Activated CD4-positive, alpha-beta T cell treated with anti-CD3 and anti-CD28 coated beads, Interleukin-2, Interleukin-4, amounts not matched to agents 100 ng/mL and 50 ng/mL, durations not matched to agents 16 hours and 8 hours (primary cell): ENCODE measurements around the gene FANK1.
"Not testable (repeated sequence)": the region's sequence is repeated elsewhere in the genome, so short reads cannot be mapped to it uniquely, and the experiment has no call there.

Experiments used
- DNase-seq: peaks from one replicate; pipeline ENCODE4 v3.0.0-alpha.2; 2020; ENCODE audit warnings: low spot score

Gene FANK1

DNA sequence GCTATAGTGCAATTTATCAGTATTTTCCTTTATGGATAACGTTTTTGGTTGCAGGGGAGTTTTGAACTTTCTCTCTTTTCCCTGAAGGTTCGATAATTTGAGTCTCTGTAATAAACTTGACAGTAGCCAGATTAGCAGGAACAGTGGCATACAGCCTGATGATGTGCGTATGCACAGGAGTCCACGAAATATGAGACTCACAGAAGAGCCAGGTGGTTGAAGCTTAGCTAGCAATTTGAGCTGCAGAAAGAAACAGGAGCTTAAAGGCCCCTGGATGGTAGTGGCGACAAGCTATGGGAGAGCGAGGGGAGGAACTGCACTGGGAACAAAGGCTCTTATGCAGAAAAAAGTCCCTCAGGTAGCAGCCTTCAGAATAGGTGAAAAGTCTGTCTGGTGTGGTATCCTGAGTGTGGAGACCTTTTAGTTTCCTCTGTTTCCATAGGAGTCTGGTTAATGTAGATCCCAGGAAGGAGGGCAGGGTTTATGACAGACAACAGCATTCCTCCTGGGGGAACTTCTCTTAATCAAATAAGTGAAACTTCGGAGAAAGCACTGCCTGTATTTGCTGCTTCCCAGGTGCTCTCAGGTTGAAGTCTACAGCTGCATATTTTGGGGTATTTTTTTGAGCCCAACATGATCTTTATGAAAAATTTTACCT lies 32.7 kb downstream of the FANK1 start:
- DNase-seq, result no peak

- no peak for DNase-seq
Observed at GRCh38 chr10:125929618-125930017, 33.3 kb downstream of the FANK1 start.

DNA sequence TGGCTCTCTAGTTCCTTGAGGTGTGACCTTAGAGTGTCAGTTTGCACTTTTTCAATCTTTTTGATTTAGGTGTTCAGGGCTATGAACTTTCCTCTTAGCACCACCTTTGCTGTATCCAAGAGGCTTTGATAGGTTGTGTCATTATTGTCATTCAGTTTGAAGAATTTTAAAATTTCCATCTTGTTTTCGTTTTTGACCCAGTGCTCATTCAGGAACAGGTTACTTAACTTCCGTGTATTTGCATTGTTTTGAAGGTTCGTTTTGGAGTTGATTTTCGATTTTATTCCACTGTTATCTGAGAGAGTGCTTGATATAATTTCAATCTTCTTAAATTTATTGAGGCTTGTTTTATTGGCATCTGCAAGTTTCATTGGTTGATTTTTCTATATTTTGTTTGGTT lies 37.3 kb downstream of the FANK1 start:
- DNase-seq, result no peak

DNA sequence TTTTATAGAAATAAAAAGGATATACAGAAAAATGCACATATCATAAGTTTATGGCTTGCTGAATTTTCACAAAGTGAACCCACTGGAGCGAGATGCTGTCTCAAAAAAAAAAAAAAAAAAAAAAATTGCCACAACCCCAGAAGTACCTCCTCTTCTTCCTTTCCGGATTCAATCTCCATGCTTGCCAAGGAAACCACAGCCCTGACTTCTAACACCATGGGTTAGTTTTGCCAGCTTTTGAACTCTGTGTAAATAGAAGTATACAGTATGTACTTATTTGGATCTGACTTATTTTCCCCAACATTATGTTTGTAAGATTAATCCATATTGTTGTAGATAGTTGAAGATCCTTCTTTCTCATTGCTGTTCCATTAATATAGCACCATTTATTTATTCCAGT lies 40.0 kb downstream of the FANK1 start:
- no peak for DNase-seq

DNA sequence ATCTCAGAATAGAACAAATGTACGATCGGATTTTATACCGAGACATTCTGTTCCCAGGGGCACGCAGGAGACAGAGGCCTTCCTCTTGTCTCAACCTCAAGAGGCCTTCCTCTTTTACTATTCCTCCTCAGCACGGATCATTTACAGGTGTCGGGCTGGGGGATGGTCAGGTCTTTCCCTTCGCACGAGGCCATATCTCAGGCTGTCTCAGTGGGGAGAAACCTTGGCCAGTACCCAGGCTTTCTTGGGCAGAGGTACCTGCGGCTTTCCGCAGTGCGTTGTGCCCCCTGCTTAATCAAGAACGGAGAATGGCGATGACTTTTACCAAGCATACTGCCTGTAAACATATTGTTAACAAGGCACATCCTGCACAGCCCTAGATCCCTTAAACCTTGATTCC lies 44.2 kb downstream of the FANK1 start:
- no peak for DNase-seq

GRCh38 chr10:125951290-125951689 lies 54.9 kb downstream of the FANK1 start:
- DNase-seq, result no peak

DNA sequence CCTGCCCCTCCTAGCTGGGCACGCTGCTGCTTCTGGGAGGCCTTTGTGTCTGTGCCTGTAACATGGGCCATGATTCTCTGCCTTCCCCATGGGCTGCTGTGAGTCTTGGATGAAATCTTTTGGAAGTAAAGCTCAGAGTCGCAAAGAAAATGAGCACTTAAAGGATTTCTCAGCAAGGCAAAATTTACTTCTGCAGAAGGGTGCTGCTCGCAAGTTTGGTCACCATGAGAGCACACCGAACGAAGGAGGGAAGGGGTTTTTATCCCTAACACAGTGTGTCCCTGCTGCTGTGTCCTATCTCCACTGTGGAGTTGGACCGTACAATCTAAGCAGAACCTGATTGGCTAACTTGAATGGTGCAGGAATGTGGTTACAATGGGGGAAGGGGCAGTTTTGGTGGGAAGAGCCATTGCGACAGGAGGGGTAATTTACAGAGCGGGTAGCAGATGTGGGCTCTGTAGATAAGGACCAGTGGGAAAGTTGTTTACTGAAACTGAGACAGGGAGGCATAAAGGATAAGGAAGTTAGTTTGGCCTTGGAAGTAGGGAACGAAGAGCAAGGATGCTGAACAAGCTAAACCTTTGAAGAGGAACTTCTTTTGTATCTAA lies 57.5 kb downstream of the FANK1 start:
- no peak for DNase-seq

GRCh38 chr10:125955766-125956165 lies 59.4 kb downstream of the FANK1 start:
- DNase-seq, result no peak

DNA sequence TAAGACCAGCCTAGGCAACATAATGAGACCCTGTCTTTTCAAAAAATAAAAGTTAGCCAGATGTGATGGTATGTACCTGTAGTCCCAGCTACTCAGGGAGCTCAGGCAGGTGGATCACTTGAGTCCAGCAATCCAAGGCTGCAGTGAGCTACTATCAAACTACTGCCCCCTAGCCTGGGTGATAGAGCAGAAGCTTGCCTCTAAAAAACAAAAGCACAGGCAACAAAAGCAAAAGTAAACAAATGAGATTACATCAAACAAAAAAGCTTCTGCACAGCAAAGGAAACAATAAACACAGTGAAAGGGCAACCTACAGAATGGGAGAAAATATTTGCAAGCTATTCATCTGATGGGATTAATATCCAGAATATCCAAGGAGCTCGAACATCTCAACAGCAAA lies 65.4 kb downstream of the FANK1 start:
- no peak for DNase-seq

GRCh38 chr10:125962200-125962599 lies 65.8 kb downstream of the FANK1 start:
- DNase-seq, result no peak

DNA sequence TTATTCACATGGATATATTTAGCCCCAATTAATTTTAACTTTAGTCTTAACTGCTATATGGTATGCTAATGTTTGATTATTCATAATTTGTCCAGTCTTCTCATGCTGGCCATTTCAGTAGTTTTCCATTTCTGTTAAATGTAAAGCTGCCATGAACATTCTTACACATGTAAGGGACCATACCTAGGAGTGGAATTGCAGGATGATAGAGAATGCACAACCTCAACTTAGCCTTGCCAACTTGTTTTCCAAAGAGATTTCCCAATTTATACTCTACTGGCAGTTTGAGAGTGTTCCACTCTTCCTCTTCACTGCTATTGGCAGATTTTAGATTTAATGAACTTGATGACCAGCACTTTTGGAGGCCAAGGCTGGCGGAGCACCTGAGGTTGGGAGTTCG lies 68.2 kb downstream of the FANK1 start:
- no peak for DNase-seq

DNA sequence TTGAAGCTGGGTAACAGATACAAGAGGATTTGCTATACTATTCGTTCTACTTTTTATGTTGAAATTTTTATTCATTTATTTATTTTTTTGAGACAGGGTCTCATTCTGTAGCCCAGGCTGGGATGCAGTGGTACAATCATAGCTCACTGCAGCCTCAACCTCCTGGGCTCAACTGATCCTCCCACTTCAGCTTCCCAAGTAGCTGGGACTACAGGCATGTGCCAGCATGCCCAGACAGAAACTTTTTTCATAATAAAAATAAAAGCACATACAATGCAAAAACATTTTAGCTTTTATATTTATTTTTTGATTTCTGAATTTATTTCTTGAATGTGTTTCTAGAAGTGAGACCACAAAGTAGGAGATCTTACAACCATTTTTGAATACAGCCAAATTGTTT lies 71.2 kb downstream of the FANK1 start:
- DNase-seq, result no peak

GRCh38 chr10:125970077-125970630 lies 73.8 kb downstream of the FANK1 start:
- not testable (repeated sequence) for DNase-seq

DNA sequence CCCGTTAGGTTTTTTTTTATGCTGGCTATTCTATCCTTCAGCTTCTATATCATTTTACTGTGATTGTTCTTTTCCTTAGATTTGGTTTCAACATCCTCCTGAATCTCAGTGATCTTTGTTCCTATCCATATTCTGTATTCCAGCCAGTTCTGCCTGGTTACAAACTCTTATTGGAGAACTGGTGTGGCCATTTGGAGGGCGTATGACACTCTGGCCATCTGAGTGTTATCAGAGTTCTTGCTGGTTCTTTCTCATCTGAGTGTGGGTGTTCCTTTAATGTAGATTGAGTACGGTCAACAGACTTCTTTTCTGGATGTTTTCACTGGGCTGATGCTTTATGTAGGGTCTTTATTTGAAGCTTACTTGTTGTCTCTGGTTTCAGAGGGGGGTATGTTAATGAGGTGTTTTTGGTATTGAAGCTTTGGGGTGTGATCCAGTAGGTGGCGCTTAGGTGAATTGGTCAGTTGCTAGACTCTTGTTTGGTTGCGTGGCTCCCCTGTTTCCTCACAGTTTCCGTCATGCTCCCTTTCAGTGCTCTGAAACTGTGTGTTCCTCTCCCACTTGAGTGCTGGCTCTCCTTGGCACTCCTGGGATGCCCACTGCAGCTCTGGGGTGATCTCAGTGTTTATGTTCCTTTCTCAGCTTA lies 80.7 kb downstream of the FANK1 start:
- no peak for DNase-seq

- no peak for DNase-seq
Observed at GRCh38 chr10:125979976-125980375, 83.6 kb downstream of the FANK1 start.

DNA sequence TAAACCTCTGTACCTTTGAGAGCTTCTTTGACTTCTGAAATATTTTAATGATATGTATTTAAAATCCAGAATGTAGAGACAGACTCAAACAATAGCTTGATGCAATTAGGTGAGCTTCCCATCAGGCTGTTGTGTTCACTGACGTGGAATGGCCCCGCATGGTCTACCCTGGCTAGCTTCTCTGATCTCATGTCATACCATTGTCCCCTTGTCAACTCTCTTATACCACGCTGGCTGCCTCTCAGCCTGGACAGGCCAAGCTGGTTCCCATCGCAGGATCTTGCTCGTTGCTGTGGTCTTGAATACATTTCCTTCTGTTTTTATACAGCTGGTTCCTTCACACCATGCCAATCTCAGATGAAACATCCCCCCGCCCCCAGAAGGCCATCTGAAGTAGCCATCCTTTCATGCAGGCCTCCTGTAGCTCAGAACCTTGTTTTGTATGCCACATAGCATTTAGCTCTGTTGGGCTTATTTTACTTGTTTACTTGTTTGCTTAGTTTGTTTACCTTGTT lies 84.2 kb downstream of the FANK1 start:
- no peak for DNase-seq

DNA sequence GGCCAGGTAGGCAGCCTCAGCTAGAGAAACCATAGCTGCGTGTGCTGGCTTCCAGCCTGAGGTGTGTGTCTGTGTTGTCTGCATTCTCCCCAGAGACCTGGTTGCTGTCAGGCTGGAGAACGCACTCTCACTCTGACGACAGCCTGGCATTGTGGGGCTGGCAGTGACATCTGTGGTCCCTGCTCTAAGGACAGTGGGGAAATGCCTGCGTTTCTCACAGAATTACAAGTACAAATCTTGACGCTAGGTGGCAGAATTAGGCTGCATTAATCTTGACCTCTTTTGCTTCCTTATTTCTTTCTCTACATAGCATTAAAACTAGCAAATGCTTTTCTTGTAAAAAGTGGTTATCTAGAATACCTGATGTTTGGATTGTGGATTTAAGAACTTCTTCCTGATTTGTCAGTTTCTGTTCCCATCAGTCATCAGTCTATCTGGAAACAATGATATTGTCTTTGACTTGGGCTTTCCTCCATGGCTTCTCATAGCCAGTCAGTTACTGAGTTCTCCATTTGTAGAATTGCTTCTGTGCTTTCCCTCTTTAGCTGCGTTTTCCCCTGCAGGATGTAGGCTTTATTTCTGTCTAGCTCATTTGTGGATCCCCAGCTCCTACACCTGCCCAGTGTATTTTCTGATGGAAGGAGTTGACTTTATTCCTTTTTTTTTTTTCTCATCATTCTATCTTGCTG lies 86.0 kb downstream of the FANK1 start:
- peak; percentile 53 for DNase-seq

- no peak for DNase-seq
Observed at GRCh38 chr10:125983161-125983560, 86.8 kb downstream of the FANK1 start.

DNA sequence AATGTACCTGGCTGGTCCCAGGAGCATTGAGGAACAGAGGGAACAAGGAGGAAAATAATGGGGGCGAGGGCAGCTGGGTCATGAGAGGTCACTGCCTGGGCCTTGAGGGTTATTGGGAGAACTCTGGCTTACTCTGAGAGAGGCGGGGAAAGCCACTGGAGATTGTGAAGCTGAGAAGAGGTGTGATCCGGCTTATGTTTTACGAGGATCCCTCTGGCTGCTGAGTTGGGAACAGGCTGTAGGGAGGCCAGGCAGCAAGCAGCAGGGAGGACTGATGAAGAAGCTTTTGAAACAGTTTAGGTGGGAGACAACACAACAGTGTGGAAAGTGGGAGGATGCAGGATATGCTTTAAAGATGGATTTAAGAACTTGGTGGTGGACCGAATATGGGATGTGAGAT lies 87.3 kb downstream of the FANK1 start:
- no peak for DNase-seq

- no peak for DNase-seq
Observed at GRCh38 chr10:125984346-125984745, 88.0 kb downstream of the FANK1 start.

GRCh38 chr10:125984865-125985495 lies 88.6 kb downstream of the FANK1 start:
- DNase-seq, result no peak
